Globus pallidus (tissue), 1 donor: Measurements from ENCODE around the gene FAM83B.
"Not testable (repeated sequence)": the region's sequence is repeated elsewhere in the genome, so short reads cannot be mapped to it uniquely, and the experiment has no call there.

ENCODE experiments used
- DNase-seq: peaks from one replicate; pipeline ENCODE4 v3.0.0-alpha.2; 2015; ENCODE audit warnings: low spot score

The FAM83B gene

DNA sequence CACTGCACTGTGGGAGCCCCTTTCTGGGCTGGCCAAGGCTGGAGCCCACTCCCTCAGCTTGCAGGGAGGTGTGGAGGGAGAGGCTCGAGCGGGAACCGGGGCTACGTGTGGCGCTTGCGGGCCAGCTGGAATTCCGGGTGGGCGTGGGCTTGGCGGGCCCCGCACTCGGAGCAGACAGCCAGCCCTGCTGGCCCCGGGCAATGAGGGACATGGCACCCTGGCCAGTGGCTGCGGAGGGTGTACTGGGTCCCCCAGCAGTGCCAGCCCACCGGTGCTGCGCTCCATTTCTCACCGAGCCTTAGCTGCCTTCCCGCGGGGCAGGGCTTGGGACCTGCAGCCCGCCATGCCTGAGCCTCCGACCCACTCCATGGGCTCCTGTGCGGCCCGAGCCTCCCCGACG, 132.6 kb downstream of the FAM83B start:
- DNase-seq = not testable (repeated sequence)

DNA sequence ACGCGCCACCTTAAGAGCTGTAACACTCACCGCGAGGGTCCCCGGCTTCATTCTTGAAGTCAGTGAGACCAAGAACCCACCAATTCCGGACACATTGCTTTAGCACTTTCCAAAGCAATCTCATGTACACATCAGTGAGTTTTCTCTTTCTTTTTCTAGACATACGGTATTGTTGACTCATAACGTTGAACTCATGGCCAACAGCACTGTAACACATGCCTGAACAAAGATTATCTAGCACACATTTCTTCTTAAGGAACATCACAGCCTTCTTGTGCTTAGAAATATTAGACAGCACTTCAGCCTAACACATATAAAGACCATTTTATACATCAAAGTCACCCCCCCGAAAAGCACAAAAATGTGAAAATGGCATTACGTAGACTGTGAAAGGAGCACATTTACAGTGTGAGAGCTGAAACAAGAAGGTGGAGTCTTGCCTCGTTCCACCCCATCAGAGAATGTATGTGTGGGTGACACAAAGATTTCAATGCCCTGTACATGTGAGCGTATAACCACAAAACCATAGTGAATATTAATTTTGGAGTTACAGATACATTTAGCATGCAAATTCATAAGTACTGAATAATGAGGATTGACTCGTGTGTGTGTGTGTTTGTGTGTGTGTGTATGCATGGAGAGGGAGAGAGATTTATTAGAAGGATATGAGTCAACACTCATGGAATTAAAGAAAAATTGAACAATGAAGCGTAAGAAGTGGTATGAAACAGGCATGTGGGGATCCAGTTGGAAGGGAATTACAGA, 134.1 kb downstream of the FAM83B start:
- DNase-seq = no peak

DNA sequence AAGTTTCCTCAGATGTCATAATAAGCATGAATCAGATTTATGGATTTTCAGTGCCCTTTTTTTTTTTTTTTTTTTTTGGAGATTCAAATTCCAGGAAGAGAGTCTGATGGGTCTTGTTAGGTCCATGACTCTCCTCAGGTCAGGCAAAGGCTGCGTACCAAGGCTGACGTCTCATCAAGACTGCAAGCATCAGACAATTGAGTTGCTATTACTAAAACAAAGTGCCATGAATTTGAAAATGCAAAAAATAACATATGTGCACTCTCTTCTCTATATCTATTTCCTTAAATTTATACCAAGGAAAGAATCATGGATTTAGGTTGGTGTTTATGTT, 134.7 kb downstream of the FAM83B start:
- no peak for DNase-seq

DNA sequence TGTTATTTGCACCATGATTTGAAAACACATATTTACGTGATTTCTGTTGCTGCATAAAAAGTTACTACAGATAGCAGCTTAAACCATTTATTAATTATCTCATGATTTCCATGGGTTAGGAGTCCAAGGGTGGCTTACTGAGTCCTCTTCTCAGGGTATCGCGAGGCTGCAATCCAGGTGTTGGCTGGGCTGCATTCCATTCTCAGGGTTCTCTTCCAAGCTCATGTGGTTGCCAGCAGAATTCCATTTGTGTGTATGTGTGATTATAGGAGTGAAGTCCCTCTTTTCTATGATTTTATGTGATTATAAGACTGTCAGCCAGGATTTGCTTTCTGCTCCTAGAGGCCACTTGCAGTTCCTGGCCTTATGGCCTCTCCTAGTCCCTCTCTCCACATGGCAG, 135.1 kb downstream of the FAM83B start:
- DNase-seq = no peak

DNA sequence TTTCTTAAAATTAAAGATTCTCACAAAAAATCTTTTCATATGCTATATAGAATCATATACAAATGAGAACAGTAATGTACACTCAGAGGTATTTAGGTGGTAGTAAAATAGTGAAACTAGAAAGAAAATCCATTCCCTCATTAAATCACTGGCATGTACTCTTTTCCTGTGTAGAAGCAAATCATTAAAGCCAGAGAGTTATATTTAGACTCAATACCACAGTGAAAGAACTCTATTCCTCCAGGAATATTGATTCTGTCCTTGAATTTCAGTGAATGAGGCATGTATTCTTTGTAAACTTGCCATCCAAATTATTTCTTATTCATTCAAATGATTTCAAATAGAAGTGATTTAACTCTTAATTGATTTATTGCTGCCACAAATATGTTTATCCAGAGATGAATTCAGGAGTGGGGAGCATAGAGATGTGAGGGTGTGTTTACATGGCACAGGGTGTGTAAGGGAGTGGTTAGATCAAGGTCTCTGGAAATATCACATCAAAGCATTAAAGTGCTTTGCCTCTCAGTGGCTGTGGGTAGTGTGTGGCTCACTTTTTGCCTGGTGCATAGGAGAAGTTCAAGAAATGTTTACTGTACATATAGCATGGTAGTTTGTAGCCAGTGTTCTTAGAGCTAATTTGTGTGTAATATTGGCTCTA, 141.2 kb downstream of the FAM83B start:
- no peak for DNase-seq

DNA sequence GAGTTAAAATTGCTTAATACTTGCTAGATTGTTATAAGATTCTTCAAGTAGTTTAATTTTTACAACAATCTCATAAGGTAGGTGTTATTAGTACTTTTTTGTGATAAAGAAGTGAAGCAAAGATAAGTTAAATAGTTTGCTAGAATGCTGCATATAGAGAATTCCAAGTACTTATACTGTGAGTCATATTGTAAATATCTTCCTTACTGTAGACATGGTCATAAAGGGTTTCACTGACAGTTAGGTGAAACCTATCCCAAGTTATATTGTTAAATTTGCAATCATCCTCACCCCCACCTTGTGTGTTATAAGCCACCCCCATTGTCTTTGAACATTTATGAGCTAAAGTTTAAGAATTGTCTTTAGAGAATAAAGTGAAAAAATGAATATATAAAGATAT, 142.0 kb downstream of the FAM83B start:
- no peak for DNase-seq

DNA sequence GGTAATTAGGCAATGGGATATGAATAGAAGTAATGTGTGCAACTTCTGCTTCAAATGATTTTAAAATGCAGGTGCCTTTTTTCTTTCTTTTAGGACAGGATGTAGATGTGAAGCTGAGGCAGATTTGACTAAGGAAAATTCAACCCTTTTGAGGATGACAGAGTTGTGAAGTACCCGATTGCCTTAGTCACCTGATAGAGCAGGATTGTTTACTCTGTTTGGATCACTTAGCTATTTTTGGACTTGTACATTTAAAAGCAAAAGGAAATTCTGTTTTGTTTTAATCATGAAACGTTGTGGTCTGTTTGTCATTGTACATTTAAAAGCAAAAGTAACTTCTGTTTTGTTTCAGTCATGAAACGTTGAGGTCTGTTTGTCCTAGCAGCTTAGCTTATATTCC, 143.4 kb downstream of the FAM83B start:
- DNase-seq = no peak
